HEK293T (cell line): ENCODE results near the gene IL10RB.

Experiments
- FOXA1 ChIP-seq: fragments of 450-650 bp; IDR thresholded peaks from 2 replicates; pipeline ENCODE4 v1.6.1; 2016; ENCODE audit warnings: mild to moderate bottlenecking
- FOXK2 ChIP-seq: fragments of 450-650 bp; IDR thresholded peaks from 2 replicates; pipeline ENCODE4 v1.6.1; 2016; ENCODE audit warnings: mild to moderate bottlenecking
- FOXM1 ChIP-seq: fragments of 450-650 bp; IDR thresholded peaks from 2 replicates; pipeline ENCODE4 v1.6.1; 2017; ENCODE audit warnings: mild to moderate bottlenecking, borderline replicate concordance
- LEF1 ChIP-seq: fragments of 450-650 bp; IDR thresholded peaks from 2 replicates; pipeline ENCODE4 v1.6.1; 2017; ENCODE audit warnings: mild to moderate bottlenecking, borderline replicate concordance
- NFRKB ChIP-seq: fragments of 450-650 bp; IDR thresholded peaks from 2 replicates; pipeline ENCODE4 v1.6.1; 2016; ENCODE audit warnings: mild to moderate bottlenecking, moderate library complexity
- SP1 ChIP-seq: fragments of 450-650 bp; IDR thresholded peaks from 2 replicates; pipeline ENCODE4 v1.6.1; 2017

DNA sequence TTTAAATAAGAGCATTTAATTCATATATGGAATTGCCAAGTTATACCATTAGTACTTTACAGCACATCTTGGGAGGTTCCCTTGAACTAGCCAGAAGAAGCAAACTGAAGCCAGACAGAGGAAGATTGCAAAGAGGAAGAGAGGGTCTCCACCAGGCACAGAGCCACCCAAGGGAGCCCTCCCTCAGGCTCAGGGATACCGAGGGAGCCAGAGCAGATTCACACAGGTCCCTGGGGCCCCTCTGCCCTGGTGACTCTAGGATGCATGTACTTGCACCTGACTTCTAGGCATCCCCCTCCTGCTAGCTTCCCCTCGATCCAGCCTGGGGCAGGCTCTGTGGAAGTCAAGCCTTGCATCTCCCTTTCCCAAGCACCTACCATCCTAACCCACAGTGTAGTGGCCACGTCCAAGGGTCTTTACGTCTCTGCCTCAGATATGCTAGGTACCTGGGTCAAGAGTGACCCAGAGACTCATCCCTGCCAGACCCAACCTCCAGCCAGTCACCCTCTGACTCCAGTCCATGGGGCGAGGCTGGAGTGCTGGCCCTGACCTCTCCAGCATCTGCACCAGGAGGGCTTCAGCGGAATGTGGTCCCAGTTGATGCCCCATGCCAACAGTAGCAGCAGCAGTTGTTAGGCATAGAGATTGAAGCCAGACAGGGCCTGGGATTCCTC lies 30.0 kb upstream of the IL10RB start:
- TF ChIP-seq SP1: no peak
- no peak for TF ChIP-seq FOXK2
- TF ChIP-seq FOXA1: no peak
- no peak for TF ChIP-seq LEF1
- TF ChIP-seq FOXM1: no peak
- TF ChIP-seq NFRKB: no peak
